ENCODE measurements around the gene LMX1B.

- no peak for TF ChIP-seq CTCF (IDR thresholded peaks at IDR 0.05)
- no peak for TF ChIP-seq POLR2A (IDR thresholded peaks at IDR 0.05)
These were observed 1.6 kb downstream of the LMX1B start for GRCh38 chr9:126615245-126615790.

Data from lower leg skin (tissue), 3 donors.